Embryonic facial prominence (tissue), 1 donor: ENCODE results near the gene HOXA6.
A peak's percentile ranks its signal among the peaks of the same experiment; 100 is the strongest.

Experiments
- DNase-seq: peaks from one replicate; pipeline ENCODE4 v3.0.0-alpha.2; 2016; ENCODE audit errors: extremely low spot score

HOXA6 gene

GRCh38 chr7:27147199-27148030 lies at the start of gene HOXA6:
TSS of gene HOXA6 (minus strand) at chr7:27147774. CDS start at chr7:27147749, 25 bp downstream.
- no peak for DNase-seq

GRCh38 chr7:27196287-27196767 lies 48.8 kb upstream of the HOXA6 start:
- DNase-seq = peak; percentile 47

GRCh38 chr7:27194686-27195379 lies 47.3 kb upstream of the HOXA6 start:
- DNase-seq = no peak

- DNase-seq = no peak
Observed at GRCh38 chr7:27194002-27194352, 46.4 kb upstream of the HOXA6 start.

GRCh38 chr7:27193335-27194001 lies 45.9 kb upstream of the HOXA6 start:
- DNase-seq = no peak

GRCh38 chr7:27192546-27193334 lies 45.2 kb upstream of the HOXA6 start:
- DNase-seq = no peak

GRCh38 chr7:27191833-27192545 lies 44.4 kb upstream of the HOXA6 start:
- no peak for DNase-seq

GRCh38 chr7:27191161-27191731 lies 43.7 kb upstream of the HOXA6 start:
- no peak for DNase-seq

GRCh38 chr7:27189997-27190748 lies 42.6 kb upstream of the HOXA6 start:
- no peak for DNase-seq

GRCh38 chr7:27189295-27189996 lies 41.9 kb upstream of the HOXA6 start:
- DNase-seq = no peak

- no peak for DNase-seq
Observed at GRCh38 chr7:27188386-27189294, 41.1 kb upstream of the HOXA6 start.

- no peak for DNase-seq
Observed at GRCh38 chr7:27187475-27188385, 40.2 kb upstream of the HOXA6 start.

GRCh38 chr7:27186668-27187474 lies 39.3 kb upstream of the HOXA6 start:
- DNase-seq = no peak

- DNase-seq = no peak
Observed at GRCh38 chr7:27185854-27186667, 38.5 kb upstream of the HOXA6 start.
